Adrenal gland (tissue), 12 donors: Measurements from ENCODE around the gene FNDC3B. TPM values are rescaled to one million over a fixed set of nuclear protein-coding genes. Genes with fewer than 3 reads are reported as not detected.
"Not testable (repeated sequence)": the region's sequence is repeated elsewhere in the genome, so short reads cannot be mapped to it uniquely, and the experiment has no call there.

Experiments
- DNase-seq, 7 donors: peaks; one replicate each; pipeline ENCODE4 v3.0.0-alpha.2; 2019 to 2020
- H3K27ac ChIP-seq, 5 donors: fragments of 200-600 bp; sonication (generic) in 4 of 5; 1 replicate in 3 of 5; 2 replicates in 2 of 5; pipeline versions ENCODE4 v1.5.1 to v1.8.0; 2016 to 2020; ENCODE audit warnings: mild to moderate bottlenecking in 1 of 5
- H3K27me3 ChIP-seq: fragments of 200-600 bp; 2 replicates; pipeline ENCODE4 v1.8.0; 2021
- H3K36me3 ChIP-seq, 2 donors: fragments of 200-600 bp; replicated peaks in 1 of 2; 1 replicate in 1 of 2; 2 replicates in 1 of 2; pipeline versions ENCODE4 v1.5.1 to v1.8.0; 2018 to 2022
- H3K4me1 ChIP-seq, 2 donors: fragments of 200-600 bp; replicated peaks in 1 of 2; 1 replicate in 1 of 2; 2 replicates in 1 of 2; pipeline versions ENCODE4 v1.5.1 to v1.8.0; 2018 to 2021
- H3K4me3 ChIP-seq, 4 donors: fragments of 200-600 bp; sonication (generic) in 3 of 4; one replicate each; pipeline ENCODE4 v1.5.1; 2016 to 2018
- H3K9me3 ChIP-seq, 3 donors: fragments of 200-600 bp; sonication (generic) in 1 of 3; replicated peaks in 1 of 3; 1 replicate in 2 of 3; 2 replicates in 1 of 3; pipeline versions ENCODE4 v1.5.1 to v1.8.0; 2016 to 2021
- CTCF ChIP-seq, 6 experiments: fragments of 450-650 bp in 4 of 6; fragments of 200-600 bp in 2 of 6; sonication (generic) in 1 of 6; IDR thresholded peaks; 1 replicate in 5 of 6; 2 replicates in 1 of 6; pipeline versions ENCODE4 v1.5.1 to v1.8.0; 2016 to 2021; ENCODE audit warnings: antibody characterized with exemption in 6 of 6, mild to moderate bottlenecking in 2 of 6, moderate library complexity in 1 of 6
- POLR2A ChIP-seq, 2 donors: fragments of 450-650 bp; IDR thresholded peaks; one replicate each; pipeline ENCODE4 v1.6.1; 2017; ENCODE audit warnings: antibody characterized with exemption in 2 of 2, mild to moderate bottlenecking in 2 of 2, moderate library complexity in 1 of 2
- WGBS, 4 donors: extraction: QIAGEN DNeasy Blood & Tissue Kit in 2 of 4; methylation state at CpG; one replicate each; pipeline versions ENCODE4 v1.1.5 to v1.1.7; 2013 to 2017; 5-methylcytosine and 5-hydroxymethylcytosine counted together
- intact Hi-C, 2 donors: fragments of 100-400 bp; cut with DNase I; formaldehyde crosslinking; loops; one replicate each; pipeline versions ENCODE4 v1.14.1 to v1.15.0; 2022 to 2023
- polyA plus RNA-seq, 3 donors: library from polyadenylated mRNA; stranded (reverse); fragments of 200-250 nt in 2 of 3; fragments of 350-450 nt in 1 of 3; fragmentation: Illumina TruSeq in 1 of 3; extraction: RNeasy Lipid Tissue Mini Kit (QIAGEN cat#74804) in 1 of 3; gene quantifications; one replicate each; pipeline ENCODE4 v1.2.3, GENCODE V29; 2013 to 2014
- total RNA-seq, 9 donors: library from RNA; depleted of rRNA in 4 of 9; stranded (reverse); fragments of >200 nt in 4 of 9; fragments of 120-200 nt in 1 of 9; fragmentation: NEBNext Ultra II Directional in 1 of 9; extraction: Animal tissue kit (Norgen Biotek cat#: 25700) in 1 of 9; gene quantifications; one replicate each; pipeline versions ENCODE4 v1.1.0 to v1.2.4, GENCODE V29; 2013 to 2023
- donor health status: healthy with polysubstance abuse.
- donor health status: Bipolar disorder and iron deficiency.
- donor health status: DM: yes; HTN: yes; CAD: no.
- donor health status: DM: no; HTN: no; CAD: no.
- donor health status: DM: no; HTN: no; CAD: no.
- donor health status: DM: yes; HTN: yes; CAD: no.

Gene FNDC3B
- total and polyA plus RNA-seq, 12 donors: 9.9 to 228 (median 105) TPM

DNA sequence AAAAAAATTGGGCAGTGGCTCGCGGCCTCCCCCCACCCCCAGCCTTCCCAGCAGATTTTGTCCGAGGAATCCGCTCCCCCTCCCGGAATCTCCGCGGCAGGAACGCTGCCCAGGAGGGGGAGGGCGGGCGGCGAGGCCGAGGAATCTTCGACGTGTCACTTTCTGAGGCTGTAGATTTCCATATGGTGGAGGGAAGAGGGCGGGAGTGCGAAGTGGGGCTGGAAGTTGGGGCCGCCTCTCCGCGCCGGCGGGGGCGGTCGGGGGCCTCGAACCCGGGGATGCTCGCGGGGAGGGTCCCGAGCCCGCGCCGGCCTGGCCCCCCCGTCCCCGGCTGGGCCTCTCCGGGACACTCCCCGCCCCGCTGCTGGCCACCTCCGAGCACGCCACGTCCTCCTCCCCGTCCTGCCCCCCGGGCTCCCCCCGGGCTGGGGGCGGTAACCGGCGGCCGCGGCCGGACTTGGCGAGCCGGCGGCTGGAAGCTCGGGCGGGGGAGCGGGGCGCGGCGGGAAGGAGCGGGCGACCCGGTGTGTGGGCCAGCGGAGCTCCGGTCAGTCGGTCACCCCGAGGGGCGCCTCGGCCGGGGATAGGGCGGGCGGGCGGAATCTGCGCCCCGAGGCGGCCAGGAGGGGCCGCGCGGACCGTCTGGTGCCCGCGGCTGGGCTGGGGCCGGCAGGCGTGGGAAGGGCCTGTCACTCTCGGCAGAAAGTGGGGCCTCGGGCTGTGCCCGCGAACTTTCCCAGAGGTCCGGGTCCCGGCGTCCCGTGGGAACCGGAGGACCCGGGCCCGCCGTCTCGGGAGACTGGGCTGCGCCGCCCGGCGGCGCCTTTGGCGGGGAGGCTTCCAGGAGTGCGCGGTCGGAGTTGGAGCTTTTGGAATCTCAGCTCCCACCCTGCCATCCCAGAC is 951 bp downstream of the FNDC3B start:
- peaks cover 10 to 46% of the 10 kb centered on the region in 2 donors for H3K4me1 ChIP-seq
- peak; percentile 82 to 92 (median 86) for DNase-seq
- TF ChIP-seq CTCF (IDR thresholded peaks at IDR 0.05): peak in 2 of 6 experiments; percentile 12 to 21
- peak; percentile 52 to 73 for TF ChIP-seq POLR2A (IDR thresholded peaks at IDR 0.05)
- 0 to 1% (median 1%) methylated on average over 18 to 103 of the region's 103 CpGs for WGBS, 4 donors
- H3K27me3 ChIP-seq: no peaks in the 10 kb centered on the region
- peak overlapping the region; percentile 30 to 97 (median 84) for H3K4me3 ChIP-seq
- no peaks in the 10 kb centered on the region for H3K9me3 ChIP-seq
- peak overlapping the region; percentile 93 to 99 (median 98) for H3K27ac ChIP-seq
- no peaks in the 10 kb centered on the region for H3K36me3 ChIP-seq
- intact Hi-C loops: no loop called here

DNA sequence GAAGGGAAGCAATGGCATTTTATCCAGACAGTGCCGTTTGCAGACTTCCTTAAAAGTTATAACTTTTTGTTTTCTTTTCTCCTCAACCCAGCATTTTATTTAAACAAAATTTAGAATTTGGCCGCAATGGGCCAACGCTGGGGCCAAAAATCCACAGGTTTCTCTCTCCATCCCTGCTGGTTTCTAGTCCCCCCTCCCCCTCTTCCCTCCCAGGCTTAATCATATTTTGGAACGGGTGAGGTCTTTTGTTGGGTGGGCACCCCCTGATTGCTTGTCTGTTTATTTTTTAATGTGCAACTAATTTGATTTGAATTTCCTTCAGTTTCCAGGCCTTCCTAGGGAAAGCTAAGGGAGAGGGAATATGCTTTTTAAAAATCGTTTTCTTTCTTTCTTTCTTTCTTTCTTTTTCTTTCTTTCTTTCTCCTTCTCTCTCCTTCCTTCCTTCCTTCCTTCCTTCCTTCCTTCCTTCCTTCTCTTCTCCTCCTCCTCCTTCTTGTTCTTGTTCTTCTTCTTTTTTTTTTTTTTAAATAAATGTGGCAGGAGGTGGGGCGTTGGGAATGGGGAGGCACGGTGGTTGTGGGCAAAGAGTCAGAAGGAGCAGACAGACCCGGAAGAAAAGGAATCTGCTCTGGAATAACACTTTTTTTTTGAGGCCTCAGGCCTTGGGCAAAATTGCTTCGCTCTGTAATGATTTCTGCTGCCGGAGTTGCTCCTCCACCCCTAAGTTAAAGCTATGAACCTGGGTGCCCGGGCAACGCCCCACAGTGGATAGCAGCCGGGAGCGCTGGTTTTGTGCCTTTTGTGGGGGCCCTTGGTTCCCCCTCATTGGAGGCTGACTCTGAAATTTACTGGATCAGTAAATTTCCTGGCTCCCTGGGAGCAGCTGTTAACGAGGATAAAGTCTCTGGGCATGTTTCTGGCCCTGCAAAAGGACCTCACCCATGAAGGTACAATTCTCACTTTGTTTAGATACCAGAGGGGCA is 1.9 kb downstream of the FNDC3B start:
- Histone ChIP-seq H3K27me3 (no peaks in the 10 kb centered on the region), H3K36me3 (no peaks in the 10 kb centered on the region), H3K9me3 (no peaks in the 10 kb centered on the region), H3K27ac (peak overlapping the region; percentile 93 to 99 (median 98)), H3K4me1 (peaks cover 16 to 52% of the 10 kb centered on the region in 2 donors), H3K4me3 (peak overlapping the region; percentile 30 to 97 (median 84))
- DNase-seq: peak in 4 of 7 donors; percentile 33 to 47 (median 38)
- TF ChIP-seq CTCF (IDR thresholded peaks at IDR 0.05): no peak
- TF ChIP-seq POLR2A (IDR thresholded peaks at IDR 0.05): no peak
- WGBS, 4 donors: 6 to 18% (median 10%) methylated on average over 14 to 15 of the region's 15 CpGs
- intact Hi-C loops: no loop called here

DNA sequence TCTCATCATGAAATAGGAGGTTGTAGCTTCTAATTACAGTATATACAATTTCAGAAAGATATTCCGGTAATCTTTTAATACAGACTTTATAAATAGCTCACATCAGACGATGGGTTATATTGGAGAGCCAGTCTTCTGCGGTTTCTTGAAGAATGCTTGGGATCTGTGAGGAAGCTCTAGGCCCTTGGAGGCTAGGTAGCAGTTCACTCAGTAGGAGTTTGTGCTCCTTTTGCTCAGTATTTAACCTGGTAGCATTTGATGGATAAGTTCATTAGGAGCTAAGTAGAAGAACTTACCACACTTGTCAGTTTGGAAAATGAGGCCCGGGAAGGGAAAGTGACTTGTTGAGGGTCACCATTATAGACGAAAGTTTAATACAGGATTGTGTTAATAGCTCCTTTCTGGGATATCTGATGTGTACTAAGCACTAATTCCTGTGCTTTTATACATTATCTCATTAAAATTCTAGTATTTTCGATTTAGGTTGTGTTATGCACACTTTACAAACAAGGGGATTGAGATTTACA is 2.8 kb downstream of the FNDC3B start:
- intact Hi-C loops: no loop called here

GRCh38 chr3:172042663-172043179 is 3.3 kb downstream of the FNDC3B start:
- WGBS, 4 donors: 91 to 97% (median 91%) methylated on average over 21 of the region's 21 CpGs
- Histone ChIP-seq H3K27ac (peak overlapping the region in 2 of 5 donors; percentile 24 to 99), H3K4me1 (peaks cover 19 to 66% of the 10 kb centered on the region in 2 donors), H3K4me3 (peak overlapping the region in 1 of 4 donors; percentile 86)
- DNase-seq, intact Hi-C loops, H3K9me3 ChIP-seq, H3K27me3 ChIP-seq, H3K36me3 ChIP-seq: not testable (repeated sequence)

More for the DNA sequence above, 2.8 kb downstream of the FNDC3B start:
- peak overlapping the region in 1 of 4 donors; percentile 86 for H3K4me3 ChIP-seq
- WGBS, 4 donors: 67 to 77% (median 70%) methylated on average over 6 of the region's 6 CpGs
- no peaks in the 10 kb centered on the region for H3K27me3 ChIP-seq
- H3K27ac ChIP-seq: peak overlapping the region in 3 of 5 donors; percentile 82 to 99 (median 93)
- H3K4me1 ChIP-seq: peaks cover 19 to 61% of the 10 kb centered on the region in 2 donors
- H3K9me3 ChIP-seq: no peaks in the 10 kb centered on the region
- no peak for DNase-seq
- H3K36me3 ChIP-seq: no peaks in the 10 kb centered on the region
- TF ChIP-seq CTCF (IDR thresholded peaks at IDR 0.05) (no peak), POLR2A (IDR thresholded peaks at IDR 0.05) (no peak)
